Measurements from ENCODE around the gene ERI2. TPM values are rescaled to one million over a fixed set of nuclear protein-coding genes. Genes with fewer than 3 reads are reported as not detected.

ERI2 gene
- total and polyA plus RNA-seq, 4 donors, result 5.9 to 29.7 (median 10.9) TPM

DNA sequence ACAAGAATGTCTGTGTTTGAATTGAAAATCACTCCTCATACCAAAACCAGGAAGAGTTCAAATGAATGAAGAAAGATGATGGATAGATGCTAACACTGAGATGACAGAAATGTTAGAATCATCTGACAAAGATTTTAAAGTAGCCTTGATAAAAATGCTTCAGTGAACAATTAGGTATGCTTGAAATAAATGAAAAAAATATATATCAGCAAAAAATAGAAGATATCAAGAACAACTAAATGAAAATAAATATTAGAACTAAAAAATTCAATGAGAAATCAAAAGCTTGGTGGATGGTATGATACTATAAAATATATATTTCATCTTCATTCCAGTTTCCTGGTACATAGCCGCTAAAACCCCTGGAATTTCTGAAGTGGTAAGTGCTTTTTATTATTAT is 51.0 kb downstream of the ERI2 start:
- Histone ChIP-seq H3K9ac (ENCODE audit: insufficient read depth in 1 of 2, low read length in 2 of 2) (no peak overlapping the region), H3K36me3 (ENCODE audit: control insufficient read depth in 4 of 4, insufficient read depth in 4 of 4, low read length in 4 of 4) (no peaks in the 10 kb centered on the region), H3K4me1 (ENCODE audit: control insufficient read depth in 5 of 5, insufficient read depth in 5 of 5, low read length in 5 of 5) (no peaks in the 10 kb centered on the region), H3K4me3 (no peak overlapping the region), H3K27ac (ENCODE audit: low read depth in 1 of 2, low read length in 1 of 2) (no peak overlapping the region), H3K9me3 (ENCODE audit: control insufficient read depth in 4 of 4, insufficient read depth in 3 of 4, low read length in 3 of 4) (no peaks in the 10 kb centered on the region), H3K27me3 (ENCODE audit: control insufficient read depth in 3 of 3, insufficient read depth in 3 of 3, low read length in 2 of 3) (no peaks in the 10 kb centered on the region)
- DNase-seq, result no peak
- TF ChIP-seq, protein P1, sequence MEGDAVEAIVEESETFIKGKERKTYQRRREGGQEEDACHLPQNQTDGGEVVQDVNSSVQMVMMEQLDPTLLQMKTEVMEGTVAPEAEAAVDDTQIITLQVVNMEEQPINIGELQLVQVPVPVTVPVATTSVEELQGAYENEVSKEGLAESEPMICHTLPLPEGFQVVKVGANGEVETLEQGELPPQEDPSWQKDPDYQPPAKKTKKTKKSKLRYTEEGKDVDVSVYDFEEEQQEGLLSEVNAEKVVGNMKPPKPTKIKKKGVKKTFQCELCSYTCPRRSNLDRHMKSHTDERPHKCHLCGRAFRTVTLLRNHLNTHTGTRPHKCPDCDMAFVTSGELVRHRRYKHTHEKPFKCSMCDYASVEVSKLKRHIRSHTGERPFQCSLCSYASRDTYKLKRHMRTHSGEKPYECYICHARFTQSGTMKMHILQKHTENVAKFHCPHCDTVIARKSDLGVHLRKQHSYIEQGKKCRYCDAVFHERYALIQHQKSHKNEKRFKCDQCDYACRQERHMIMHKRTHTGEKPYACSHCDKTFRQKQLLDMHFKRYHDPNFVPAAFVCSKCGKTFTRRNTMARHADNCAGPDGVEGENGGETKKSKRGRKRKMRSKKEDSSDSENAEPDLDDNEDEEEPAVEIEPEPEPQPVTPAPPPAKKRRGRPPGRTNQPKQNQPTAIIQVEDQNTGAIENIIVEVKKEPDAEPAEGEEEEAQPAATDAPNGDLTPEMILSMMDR (IDR thresholded peaks at IDR 0.05; ENCODE audit: control extremely low read depth, extremely low read depth), result no peak
- 94 to 100% methylated on average over 1 of the region's 1 CpG for WGBS, 2 donors
- no peak for ATAC-seq (ENCODE audit: insufficient read depth, low FRiP score)

DNA sequence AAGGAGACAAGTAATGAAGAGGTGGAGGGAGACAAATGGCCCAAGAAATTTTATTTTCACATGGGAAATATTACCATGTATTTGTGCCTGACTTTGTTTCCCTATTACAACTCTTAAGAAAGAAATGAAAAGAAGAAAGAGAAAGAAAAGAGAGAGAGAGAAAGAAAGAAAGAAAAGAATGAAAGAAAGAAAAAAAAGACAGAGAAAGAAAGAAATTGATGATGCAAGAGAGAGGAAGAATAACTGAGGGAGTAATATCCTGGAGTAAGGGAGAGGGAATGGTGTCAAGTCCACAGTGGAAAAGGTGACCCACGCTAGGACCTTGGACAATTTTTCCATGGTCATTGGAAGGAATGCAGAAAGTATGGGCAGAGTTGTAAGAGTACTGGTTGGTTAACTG is 52.5 kb downstream of the ERI2 start:
- 78 to 91% methylated on average over 1 of the region's 1 CpG for WGBS, 2 donors
- no peaks in the 10 kb centered on the region for H3K4me1 ChIP-seq (ENCODE audit: control insufficient read depth in 5 of 5, insufficient read depth in 5 of 5, low read length in 5 of 5)
- TF ChIP-seq, protein P1 (IDR thresholded peaks at IDR 0.05; ENCODE audit: control extremely low read depth, extremely low read depth), result no peak

DNA sequence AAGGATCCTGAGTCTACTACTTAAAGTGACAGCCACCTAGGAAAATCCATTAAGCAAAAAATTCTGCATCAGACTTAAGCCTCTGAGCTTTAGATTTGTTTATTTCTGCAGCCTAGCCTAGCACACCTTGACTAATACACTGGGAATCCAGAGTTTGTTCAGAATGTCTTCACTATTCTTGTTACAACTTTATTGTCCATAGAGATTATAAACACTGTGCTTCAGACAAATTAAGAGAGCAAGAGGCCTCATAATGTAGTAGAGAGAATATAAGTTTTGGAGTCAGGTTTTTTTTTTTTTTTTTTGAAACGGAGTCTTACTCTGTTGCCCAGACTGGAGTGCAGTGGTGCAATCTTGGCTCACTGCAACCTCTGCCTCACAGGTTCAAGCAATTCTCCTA is 55.7 kb downstream of the ERI2 start:
- 75 to 85% methylated on average over 1 of the region's 1 CpG for WGBS, 2 donors

More for the DNA sequence above, 52.5 kb downstream of the ERI2 start:
- Histone ChIP-seq H3K27me3 (ENCODE audit: control insufficient read depth in 3 of 3, insufficient read depth in 3 of 3, low read length in 2 of 3) (no peaks in the 10 kb centered on the region), H3K36me3 (ENCODE audit: control insufficient read depth in 4 of 4, insufficient read depth in 4 of 4, low read length in 4 of 4) (no peaks in the 10 kb centered on the region), H3K9me3 (ENCODE audit: control insufficient read depth in 4 of 4, insufficient read depth in 3 of 4, low read length in 3 of 4) (no peaks in the 10 kb centered on the region), H3K27ac (ENCODE audit: low read depth in 1 of 2, low read length in 1 of 2) (no peak overlapping the region), H3K9ac (ENCODE audit: insufficient read depth in 1 of 2, low read length in 2 of 2) (no peak overlapping the region), H3K4me3 (no peak overlapping the region)
- no peak for ATAC-seq (ENCODE audit: insufficient read depth, low FRiP score)
- DNase-seq, result no peak

More for the DNA sequence above, 55.7 kb downstream of the ERI2 start:
- TF ChIP-seq, protein P1 (IDR thresholded peaks at IDR 0.05; ENCODE audit: control extremely low read depth, extremely low read depth), result no peak
- no peak overlapping the region for H3K4me3 ChIP-seq
- H3K4me1 ChIP-seq (ENCODE audit: control insufficient read depth in 5 of 5, insufficient read depth in 5 of 5, low read length in 5 of 5), result no peaks in the 10 kb centered on the region
- peaks cover 0 to 2% (median 0%) of the 10 kb centered on the region in 4 donors for H3K9me3 ChIP-seq (ENCODE audit: control insufficient read depth in 4 of 4, insufficient read depth in 3 of 4, low read length in 3 of 4)
- no peak overlapping the region for H3K9ac ChIP-seq (ENCODE audit: insufficient read depth in 1 of 2, low read length in 2 of 2)
- no peak overlapping the region for H3K27ac ChIP-seq (ENCODE audit: low read depth in 1 of 2, low read length in 1 of 2)
- DNase-seq (no peak), ATAC-seq (ENCODE audit: insufficient read depth, low FRiP score) (no peak)
- H3K27me3 ChIP-seq (ENCODE audit: control insufficient read depth in 3 of 3, insufficient read depth in 3 of 3, low read length in 2 of 3), result no peaks in the 10 kb centered on the region
- no peaks in the 10 kb centered on the region for H3K36me3 ChIP-seq (ENCODE audit: control insufficient read depth in 4 of 4, insufficient read depth in 4 of 4, low read length in 4 of 4)

Data from lung (tissue), 12 donors.